AG09309 (cell line): ENCODE data around the gene DCANP1.
A peak's percentile ranks its signal among the peaks of the same experiment; 100 is the strongest.

Source experiments
- DNase-seq: peaks from one replicate; pipeline ENCODE4 v3.0.0-alpha.2; 2010; ENCODE audit warnings: low read depth
- H3K4me3 ChIP-seq: 2 replicates; pipeline ENCODE4 v1.5.1; 2011; ENCODE audit warnings: mild to moderate bottlenecking, low read depth, low read length, moderate library complexity; ENCODE audit not compliant: control insufficient read depth
- TF ChIP-seq, protein P1 (sequence below): IDR thresholded peaks from 2 replicates; pipeline ENCODE4 v1.5.1; 2011; ENCODE audit warnings: mild to moderate bottlenecking, low read depth, low read length, inconsistent platforms; ENCODE audit not compliant: insufficient read depth, control insufficient read depth; ENCODE audit errors: missing control alignments

DCANP1 gene

DNA sequence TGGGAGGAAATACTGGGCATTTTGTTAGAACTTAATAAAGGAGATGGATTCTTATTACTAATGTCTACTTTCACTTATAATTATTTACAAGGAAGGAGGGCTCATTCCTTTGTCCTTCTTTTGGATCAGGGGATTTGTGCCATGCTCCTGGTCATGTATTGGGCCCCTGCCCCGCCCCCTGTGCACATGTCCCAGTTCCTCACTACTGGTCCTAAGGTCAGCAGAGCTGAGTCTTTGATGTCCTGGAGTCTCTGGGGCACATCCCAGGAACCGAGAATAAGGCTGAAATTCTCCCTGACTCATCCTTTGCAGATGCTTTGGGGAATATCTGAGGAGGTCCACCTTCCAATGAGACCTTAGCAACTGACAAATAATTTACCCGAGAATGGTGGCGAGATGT is 24.6 kb upstream of the DCANP1 start:
- TF ChIP-seq, protein P1, sequence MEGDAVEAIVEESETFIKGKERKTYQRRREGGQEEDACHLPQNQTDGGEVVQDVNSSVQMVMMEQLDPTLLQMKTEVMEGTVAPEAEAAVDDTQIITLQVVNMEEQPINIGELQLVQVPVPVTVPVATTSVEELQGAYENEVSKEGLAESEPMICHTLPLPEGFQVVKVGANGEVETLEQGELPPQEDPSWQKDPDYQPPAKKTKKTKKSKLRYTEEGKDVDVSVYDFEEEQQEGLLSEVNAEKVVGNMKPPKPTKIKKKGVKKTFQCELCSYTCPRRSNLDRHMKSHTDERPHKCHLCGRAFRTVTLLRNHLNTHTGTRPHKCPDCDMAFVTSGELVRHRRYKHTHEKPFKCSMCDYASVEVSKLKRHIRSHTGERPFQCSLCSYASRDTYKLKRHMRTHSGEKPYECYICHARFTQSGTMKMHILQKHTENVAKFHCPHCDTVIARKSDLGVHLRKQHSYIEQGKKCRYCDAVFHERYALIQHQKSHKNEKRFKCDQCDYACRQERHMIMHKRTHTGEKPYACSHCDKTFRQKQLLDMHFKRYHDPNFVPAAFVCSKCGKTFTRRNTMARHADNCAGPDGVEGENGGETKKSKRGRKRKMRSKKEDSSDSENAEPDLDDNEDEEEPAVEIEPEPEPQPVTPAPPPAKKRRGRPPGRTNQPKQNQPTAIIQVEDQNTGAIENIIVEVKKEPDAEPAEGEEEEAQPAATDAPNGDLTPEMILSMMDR, result no peak
- H3K4me3 ChIP-seq, result no peak overlapping the region
- DNase-seq, result no peak

DNA sequence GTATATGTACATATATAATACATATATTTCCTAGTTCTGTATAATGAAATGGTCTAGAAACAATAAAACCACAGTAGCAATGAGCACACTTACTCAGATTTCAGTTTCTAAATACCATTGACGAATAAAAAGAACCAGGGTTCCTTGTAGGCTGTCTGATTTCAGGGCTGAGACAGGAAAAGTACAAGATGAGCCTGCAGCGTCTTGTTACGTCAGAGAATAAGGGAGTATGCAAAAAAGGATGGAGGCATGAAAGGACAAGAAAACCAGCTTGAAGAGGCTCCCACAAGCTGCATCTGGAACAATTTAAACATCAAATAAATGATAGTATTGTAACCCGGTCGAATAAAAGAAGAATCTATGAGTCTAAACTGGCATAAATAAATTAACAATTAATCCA is 22.8 kb upstream of the DCANP1 start:
- TF ChIP-seq, protein P1, result no peak
- DNase-seq, result no peak
- no peak overlapping the region for H3K4me3 ChIP-seq

DNA sequence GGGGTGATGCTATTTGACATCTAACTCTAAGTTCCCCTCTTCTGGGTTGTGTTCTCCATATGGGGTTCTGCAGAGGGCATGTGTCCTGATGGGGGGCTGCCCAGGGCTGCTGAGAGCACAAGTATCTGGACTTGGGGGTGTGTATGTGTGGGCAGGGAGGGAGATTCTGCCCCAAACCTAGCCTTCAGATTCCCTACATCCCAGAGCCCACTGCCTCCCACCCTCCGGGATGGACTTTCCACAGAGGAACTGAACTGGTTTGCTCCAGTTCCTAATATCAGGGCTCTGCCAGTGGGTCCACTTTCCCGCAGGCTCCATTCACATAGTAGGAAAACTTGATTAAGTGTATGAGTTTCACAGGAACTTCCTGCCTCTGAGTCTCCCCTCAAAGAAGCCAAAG is 21.4 kb upstream of the DCANP1 start:
- TF ChIP-seq, protein P1, result no peak
- H3K4me3 ChIP-seq, result no peak overlapping the region
- DNase-seq, result no peak

DNA sequence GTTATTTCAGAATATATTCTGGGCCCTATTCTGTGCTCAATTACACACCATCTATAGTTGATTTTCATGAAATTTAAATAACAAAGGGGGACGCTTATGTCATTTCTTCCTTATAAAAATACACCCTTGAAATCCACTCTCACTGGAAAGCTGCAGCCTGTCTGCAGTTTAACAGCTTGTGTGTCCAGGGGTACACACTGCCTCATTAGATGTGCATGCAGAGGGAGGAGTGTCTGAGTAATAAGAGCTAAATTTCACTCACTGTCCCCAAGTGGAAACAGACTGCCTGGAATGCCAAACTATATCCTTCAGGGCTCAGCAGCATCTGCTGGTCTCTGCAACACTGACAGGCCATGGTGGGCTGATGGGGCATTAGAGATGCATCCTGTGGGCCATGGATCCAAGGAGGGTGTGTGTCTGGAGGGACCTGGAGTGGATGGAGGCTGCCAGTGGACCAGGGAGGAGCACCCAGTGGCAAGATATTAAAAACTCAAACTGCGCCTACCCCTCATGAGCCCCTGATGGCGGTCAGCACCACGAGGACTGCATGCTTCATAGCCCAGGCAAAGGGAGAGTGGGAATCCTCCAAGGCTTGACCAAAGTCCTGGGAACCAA is 20.8 kb upstream of the DCANP1 start:
- TF ChIP-seq, protein P1, result no peak
- no peak for DNase-seq
- H3K4me3 ChIP-seq, result no peak overlapping the region

DNA sequence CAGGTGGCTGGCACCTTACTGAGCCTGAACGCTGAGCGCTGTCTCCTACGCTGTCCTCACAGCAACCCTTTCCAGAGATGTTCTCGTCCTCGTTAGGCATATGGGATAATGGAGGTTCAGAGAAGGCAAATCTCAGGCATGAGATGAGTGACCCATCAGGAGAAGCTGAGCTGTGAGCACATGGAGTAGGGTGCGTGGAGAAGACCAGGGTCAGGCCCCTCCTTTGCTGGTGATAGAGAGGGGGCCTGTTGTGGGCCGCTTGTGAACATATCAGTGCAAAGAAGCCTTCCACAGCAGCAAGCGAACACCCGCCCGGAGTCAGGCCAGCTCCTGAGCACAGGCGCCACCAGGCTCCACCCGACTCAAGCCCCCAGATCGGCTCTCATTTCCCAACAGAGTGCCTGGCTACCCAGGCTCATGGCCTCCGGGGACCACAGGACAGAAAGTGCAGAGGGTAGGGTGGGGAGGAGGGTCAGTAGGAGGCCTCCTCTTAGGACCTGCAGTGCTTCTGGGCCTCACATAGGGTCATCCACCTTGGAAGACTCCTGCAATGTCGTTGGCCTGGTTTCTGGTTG is 20.0 kb upstream of the DCANP1 start:
- TF ChIP-seq, protein P1, result no peak
- DNase-seq, result no peak

DNA sequence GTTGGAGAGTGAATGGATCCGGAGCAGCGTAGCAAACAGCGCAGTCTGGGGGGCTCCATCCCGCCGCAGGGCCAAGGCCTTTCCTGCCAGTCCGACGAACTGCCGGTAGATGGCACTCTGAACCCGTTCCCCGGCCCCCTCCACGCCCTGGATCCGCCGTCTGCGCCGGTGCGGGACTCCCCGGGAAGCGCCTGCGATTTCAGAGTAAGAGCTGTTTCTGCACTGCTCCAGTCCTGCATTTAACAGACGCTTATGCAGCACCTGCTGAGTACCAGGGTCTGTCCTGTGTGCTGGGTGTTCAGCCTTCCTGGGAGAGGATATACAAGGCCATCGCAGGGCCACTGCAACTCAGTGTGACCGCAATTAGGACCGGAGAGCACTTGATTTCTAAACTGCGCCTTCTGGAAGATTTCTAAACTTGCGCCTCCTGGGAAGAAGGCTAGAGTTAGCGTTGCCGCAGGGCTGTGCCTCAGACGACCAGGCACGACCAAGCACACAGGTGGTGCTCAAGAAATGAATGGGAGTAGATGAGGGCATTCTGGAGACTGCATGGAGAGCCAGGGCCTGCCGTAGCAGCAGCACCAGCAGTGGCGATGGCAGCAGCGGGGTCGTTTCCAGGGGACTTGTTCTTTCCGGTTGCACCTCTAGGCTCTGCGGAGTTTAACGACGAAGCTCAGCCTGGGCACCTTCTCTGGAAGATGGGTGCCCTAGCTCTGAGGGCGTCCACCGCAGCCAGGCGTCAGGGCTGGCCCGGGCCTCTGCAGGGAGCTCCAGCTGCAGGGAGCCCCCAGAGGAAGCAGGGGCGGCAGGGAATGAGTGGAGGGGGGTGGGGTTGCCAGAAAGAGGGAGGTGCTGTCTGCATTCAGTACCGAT is 19.3 kb upstream of the DCANP1 start:
- DNase-seq, result peak; percentile 7
- TF ChIP-seq, protein P1, result peak; percentile 97
- no peak overlapping the region for H3K4me3 ChIP-seq

More for the DNA sequence above, 20.0 kb upstream of the DCANP1 start:
- H3K4me3 ChIP-seq, result no peak overlapping the region
